ENCODE results near the gene FAM98C.
A peak's percentile ranks its signal among the peaks of the same experiment; 100 is the strongest.

Gene FAM98C

GRCh38 chr19:38389957-38390924, 12.7 kb upstream of the FAM98C start:
- Histone ChIP-seq H3K36me3 (ENCODE audit: low read depth) (peaks cover 13% of the 10 kb centered on the region), H3K9me3 (ENCODE audit: severe bottlenecking) (no peaks in the 10 kb centered on the region), H3K27me3 (ENCODE audit: insufficient read depth, poor library complexity, severe bottlenecking) (no peaks in the 10 kb centered on the region), H3K27ac (ENCODE audit: poor library complexity, severe bottlenecking) (peak overlapping the region; percentile 85), H3K4me1 (ENCODE audit: insufficient read depth, poor library complexity, severe bottlenecking) (no peaks in the 10 kb centered on the region), H3K4me3 (ENCODE audit: severe bottlenecking) (no peak overlapping the region)
- DNase-seq (ENCODE audit: low spot score) (no peak), ATAC-seq (ENCODE audit: low read depth) (no peak)
- no peak for TF ChIP-seq CTCF (IDR thresholded peaks at IDR 0.05; ENCODE audit: poor library complexity, severe bottlenecking)

GRCh38 chr19:38391911-38392464, 10.9 kb upstream of the FAM98C start:
- no peak overlapping the region for H3K27ac ChIP-seq (ENCODE audit: poor library complexity, severe bottlenecking)
- no peaks in the 10 kb centered on the region for H3K27me3 ChIP-seq (ENCODE audit: insufficient read depth, poor library complexity, severe bottlenecking)
- no peak for ATAC-seq (ENCODE audit: low read depth)
- H3K4me3 ChIP-seq (ENCODE audit: severe bottlenecking), result no peak overlapping the region
- peaks cover 13% of the 10 kb centered on the region for H3K36me3 ChIP-seq (ENCODE audit: low read depth)
- DNase-seq (ENCODE audit: low spot score), result no peak
- H3K9me3 ChIP-seq (ENCODE audit: severe bottlenecking), result no peaks in the 10 kb centered on the region
- no peak for TF ChIP-seq CTCF (IDR thresholded peaks at IDR 0.05; ENCODE audit: poor library complexity, severe bottlenecking)
- H3K4me1 ChIP-seq (ENCODE audit: insufficient read depth, poor library complexity, severe bottlenecking), result no peaks in the 10 kb centered on the region

- no peaks in the 10 kb centered on the region for H3K4me1 ChIP-seq (ENCODE audit: insufficient read depth, poor library complexity, severe bottlenecking)
- peaks cover 13% of the 10 kb centered on the region for H3K36me3 ChIP-seq (ENCODE audit: low read depth)
- no peak for ATAC-seq (ENCODE audit: low read depth)
- no peak overlapping the region for H3K27ac ChIP-seq (ENCODE audit: poor library complexity, severe bottlenecking)
- H3K9me3 ChIP-seq (ENCODE audit: severe bottlenecking), result no peaks in the 10 kb centered on the region
- no peak for TF ChIP-seq CTCF (IDR thresholded peaks at IDR 0.05; ENCODE audit: poor library complexity, severe bottlenecking)
- H3K4me3 ChIP-seq (ENCODE audit: severe bottlenecking), result no peak overlapping the region
- DNase-seq (ENCODE audit: low spot score), result no peak
- no peaks in the 10 kb centered on the region for H3K27me3 ChIP-seq (ENCODE audit: insufficient read depth, poor library complexity, severe bottlenecking)
Observed at GRCh38 chr19:38392707-38393308, 10.1 kb upstream of the FAM98C start.

DNA sequence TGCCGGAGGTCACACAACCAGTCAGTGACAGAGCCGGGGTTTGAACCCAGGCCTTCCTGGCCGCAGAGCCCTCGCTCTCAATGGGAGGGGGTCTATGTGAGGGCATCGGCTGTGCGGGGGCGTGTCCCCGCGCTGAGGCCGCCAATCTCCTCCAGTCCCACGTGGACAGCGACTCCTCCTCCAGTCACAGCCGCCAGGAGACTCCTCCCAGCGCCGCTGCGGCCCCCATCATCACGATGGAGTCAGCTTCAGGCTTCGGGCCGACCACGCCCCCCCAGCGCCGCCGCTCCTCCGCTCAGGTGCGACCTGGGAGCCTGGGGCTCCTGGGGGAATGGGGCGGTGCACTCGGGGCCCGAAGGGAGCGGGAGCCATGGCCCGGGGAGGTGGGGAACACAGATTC, 8.4 kb upstream of the FAM98C start:
- no peak for TF ChIP-seq CTCF (IDR thresholded peaks at IDR 0.05; ENCODE audit: poor library complexity, severe bottlenecking)
- ATAC-seq (ENCODE audit: low read depth) (no peak), DNase-seq (ENCODE audit: low spot score) (no peak)
- no peaks in the 10 kb centered on the region for H3K27me3 ChIP-seq (ENCODE audit: insufficient read depth, poor library complexity, severe bottlenecking)
- no peaks in the 10 kb centered on the region for H3K4me1 ChIP-seq (ENCODE audit: insufficient read depth, poor library complexity, severe bottlenecking)
- peaks cover 13% of the 10 kb centered on the region for H3K36me3 ChIP-seq (ENCODE audit: low read depth)
- no peak overlapping the region for H3K27ac ChIP-seq (ENCODE audit: poor library complexity, severe bottlenecking)
- H3K9me3 ChIP-seq (ENCODE audit: severe bottlenecking), result no peaks in the 10 kb centered on the region
- no peak overlapping the region for H3K4me3 ChIP-seq (ENCODE audit: severe bottlenecking)
